ENCODE measurements around the gene EFCAB7. TPM values are rescaled to one million over a fixed set of nuclear protein-coding genes. Genes with fewer than 3 reads are reported as not detected.
A peak's percentile ranks its signal among the peaks of the same experiment; 100 is the strongest.

EFCAB7 gene
- total RNA-seq, 1 donor from 2014 or later = 20.4 TPM

- Histone ChIP-seq H3F3A (ENCODE audit: low read depth) (peaks cover 15% of the 10 kb centered on the region), H3K4me1 (peaks cover 32% of the 10 kb centered on the region), H3K36me3 (no peaks in the 10 kb centered on the region), H4K20me1 (ENCODE audit: low read depth) (no peaks in the 10 kb centered on the region), H2AFZ (replicated peaks) (no peak overlapping the region), H3K4me2 (peak overlapping the region; percentile 46), H3K79me2 (ENCODE audit: low read depth) (no peaks in the 10 kb centered on the region), H3K4me3 (no peak overlapping the region), H3K9me3 (ENCODE audit: low read depth) (no peaks in the 10 kb centered on the region), H3K27ac (no peak overlapping the region), H3K27me3 (no peaks in the 10 kb centered on the region), H3K9ac (no peak overlapping the region)
- H3K9me3 Mint-ChIP-seq = no peaks in the 10 kb centered on the region
- H3K27ac Mint-ChIP-seq = no peak overlapping the region
- TF ChIP-seq EZH2 (IDR thresholded peaks at IDR 0.05) (no peak), EZH2phosphoT487 (IDR thresholded peaks at IDR 0.05) (no peak)
- TF ChIP-seq, protein P1, sequence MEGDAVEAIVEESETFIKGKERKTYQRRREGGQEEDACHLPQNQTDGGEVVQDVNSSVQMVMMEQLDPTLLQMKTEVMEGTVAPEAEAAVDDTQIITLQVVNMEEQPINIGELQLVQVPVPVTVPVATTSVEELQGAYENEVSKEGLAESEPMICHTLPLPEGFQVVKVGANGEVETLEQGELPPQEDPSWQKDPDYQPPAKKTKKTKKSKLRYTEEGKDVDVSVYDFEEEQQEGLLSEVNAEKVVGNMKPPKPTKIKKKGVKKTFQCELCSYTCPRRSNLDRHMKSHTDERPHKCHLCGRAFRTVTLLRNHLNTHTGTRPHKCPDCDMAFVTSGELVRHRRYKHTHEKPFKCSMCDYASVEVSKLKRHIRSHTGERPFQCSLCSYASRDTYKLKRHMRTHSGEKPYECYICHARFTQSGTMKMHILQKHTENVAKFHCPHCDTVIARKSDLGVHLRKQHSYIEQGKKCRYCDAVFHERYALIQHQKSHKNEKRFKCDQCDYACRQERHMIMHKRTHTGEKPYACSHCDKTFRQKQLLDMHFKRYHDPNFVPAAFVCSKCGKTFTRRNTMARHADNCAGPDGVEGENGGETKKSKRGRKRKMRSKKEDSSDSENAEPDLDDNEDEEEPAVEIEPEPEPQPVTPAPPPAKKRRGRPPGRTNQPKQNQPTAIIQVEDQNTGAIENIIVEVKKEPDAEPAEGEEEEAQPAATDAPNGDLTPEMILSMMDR (IDR thresholded peaks at IDR 0.05) = no peak
- peaks cover 2% of the 10 kb centered on the region for H3K27me3 Mint-ChIP-seq (ENCODE audit: insufficient read depth, low read depth)
- H3K4me1 Mint-ChIP-seq = peaks cover 26% of the 10 kb centered on the region
- DNase-seq (ENCODE audit: low spot score) = no peak
- H3K4me3 Mint-ChIP-seq = no peak overlapping the region
- no peaks in the 10 kb centered on the region for H3K36me3 Mint-ChIP-seq
Observed at GRCh38 chr1:63612971-63613370, 89.6 kb downstream of the EFCAB7 start.

DNA sequence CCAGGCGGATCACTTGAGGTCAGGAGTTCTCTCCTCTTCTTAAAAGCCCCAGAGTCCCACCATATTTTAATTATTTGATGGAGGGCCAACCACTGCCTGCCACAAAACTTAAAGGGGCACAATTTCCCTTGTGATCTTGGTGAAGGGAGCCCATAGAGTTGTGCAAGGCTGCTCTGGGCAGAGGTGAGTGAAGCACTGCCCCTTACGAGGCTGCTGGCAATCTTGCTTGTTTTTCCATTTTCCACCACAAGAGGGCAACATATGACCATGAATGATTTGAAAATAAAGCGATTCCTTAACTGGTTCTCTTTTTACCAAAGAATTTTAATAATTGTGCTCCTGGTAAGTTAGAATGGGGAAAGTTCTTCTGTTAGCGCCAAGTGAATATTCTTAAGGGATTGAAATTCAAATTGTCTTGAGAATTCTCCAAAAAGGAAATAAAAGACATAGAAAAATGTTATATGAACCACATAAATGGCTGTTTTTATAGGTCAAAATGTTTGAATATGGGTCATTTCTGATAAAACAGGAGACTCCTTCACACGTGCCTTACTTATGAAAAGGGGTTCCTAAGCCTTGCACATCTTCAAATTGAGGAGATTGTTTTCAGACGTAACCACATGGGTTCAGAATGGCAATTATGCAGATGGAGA is 92.6 kb downstream of the EFCAB7 start:
- H3K79me2 ChIP-seq (ENCODE audit: low read depth) = no peaks in the 10 kb centered on the region
- peak; percentile 74 for DNase-seq (ENCODE audit: low spot score)
- no peaks in the 10 kb centered on the region for H3K36me3 ChIP-seq
- no peak overlapping the region for H3K27ac ChIP-seq
- no peaks in the 10 kb centered on the region for H3K9me3 ChIP-seq (ENCODE audit: low read depth)
- H4K20me1 ChIP-seq (ENCODE audit: low read depth) = no peaks in the 10 kb centered on the region
- no peaks in the 10 kb centered on the region for H3K36me3 Mint-ChIP-seq
- H3K4me1 ChIP-seq = peaks cover 30% of the 10 kb centered on the region
- H3K9me3 Mint-ChIP-seq = no peaks in the 10 kb centered on the region
- no peak overlapping the region for H3K4me2 ChIP-seq
- H3K27me3 ChIP-seq = no peaks in the 10 kb centered on the region
- H3K4me1 Mint-ChIP-seq = peaks cover 25% of the 10 kb centered on the region
- H3K9ac ChIP-seq = no peak overlapping the region
- H3K27me3 Mint-ChIP-seq (ENCODE audit: insufficient read depth, low read depth) = no peaks in the 10 kb centered on the region
- no peak overlapping the region for H3K4me3 Mint-ChIP-seq
- TF ChIP-seq EZH2 (IDR thresholded peaks at IDR 0.05) (no peak), EZH2phosphoT487 (IDR thresholded peaks at IDR 0.05) (no peak)
- TF ChIP-seq, protein P1 (IDR thresholded peaks at IDR 0.05) = peak; percentile 87
- no peak overlapping the region for H3K27ac Mint-ChIP-seq
- H2AFZ ChIP-seq (replicated peaks) = no peak overlapping the region
- H3K4me3 ChIP-seq = no peak overlapping the region
- H3F3A ChIP-seq (ENCODE audit: low read depth) = peaks cover 13% of the 10 kb centered on the region

DNA sequence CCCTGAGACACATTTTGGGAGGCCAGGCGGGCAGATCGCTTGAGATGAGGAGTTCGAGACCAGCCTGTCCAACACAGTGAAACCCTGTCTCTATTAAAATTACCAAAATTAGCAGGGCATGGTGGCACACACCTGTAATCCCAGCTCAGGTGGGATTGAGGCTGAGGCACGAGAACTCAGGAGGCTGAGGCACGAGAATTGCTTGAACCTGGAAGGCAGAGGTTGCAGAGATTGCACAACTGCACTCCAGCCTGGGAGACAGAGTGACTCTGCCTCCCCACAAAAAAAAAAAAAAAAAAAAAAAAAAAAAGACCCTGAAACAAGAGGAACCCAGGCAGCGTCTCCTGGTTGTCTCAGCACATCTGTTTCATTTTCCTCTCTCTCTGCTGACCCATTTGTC is 94.1 kb downstream of the EFCAB7 start:
- Mint-ChIP-seq H3K27me3 (ENCODE audit: insufficient read depth, low read depth) (no peaks in the 10 kb centered on the region), H3K4me3 (no peak overlapping the region), H3K36me3 (peaks cover under 1% of the 10 kb centered on the region), H3K9me3 (no peaks in the 10 kb centered on the region), H3K27ac (no peak overlapping the region), H3K4me1 (peaks cover 16% of the 10 kb centered on the region)
- TF ChIP-seq EZH2phosphoT487 (IDR thresholded peaks at IDR 0.05) = no peak
- TF ChIP-seq, protein P1 (IDR thresholded peaks at IDR 0.05) = no peak
- TF ChIP-seq EZH2 (IDR thresholded peaks at IDR 0.05) = no peak
- H3K9ac ChIP-seq = no peak overlapping the region
- H4K20me1 ChIP-seq (ENCODE audit: low read depth) = no peaks in the 10 kb centered on the region
- no peaks in the 10 kb centered on the region for H3K9me3 ChIP-seq (ENCODE audit: low read depth)
- no peaks in the 10 kb centered on the region for H3F3A ChIP-seq (ENCODE audit: low read depth)
- H3K4me3 ChIP-seq = no peak overlapping the region
- H3K4me2 ChIP-seq = no peak overlapping the region
- no peak for DNase-seq (ENCODE audit: low spot score)
- no peaks in the 10 kb centered on the region for H3K36me3 ChIP-seq
- H3K4me1 ChIP-seq = peaks cover 18% of the 10 kb centered on the region
- no peak overlapping the region for H3K27ac ChIP-seq
- H3K27me3 ChIP-seq = no peaks in the 10 kb centered on the region
- H2AFZ ChIP-seq (replicated peaks) = no peak overlapping the region
- no peaks in the 10 kb centered on the region for H3K79me2 ChIP-seq (ENCODE audit: low read depth)
